Chondrocyte (in vitro differentiated cells): ENCODE data around the gene SPAM1. TPM values are rescaled to one million over a fixed set of nuclear protein-coding genes. Genes with fewer than 3 reads are reported as not detected.

Experiments
- DNase-seq: peaks from one replicate; pipeline ENCODE4 v3.0.0; 2021; ENCODE audit warnings: mixed read lengths, low spot score
- H3K27ac Mint-ChIP-seq: one replicate; pipeline ENCODE4 v1.8.0; 2021; ENCODE audit warnings: mild to moderate bottlenecking, moderate library complexity, mixed read lengths; ENCODE audit not compliant: unreplicated experiment
- H3K27me3 Mint-ChIP-seq: 2 replicates; pipeline ENCODE4 v1.8.0; 2021; ENCODE audit warnings: low read depth, mixed read lengths
- H3K36me3 Mint-ChIP-seq: 2 replicates; pipeline ENCODE4 v1.8.0; 2021; ENCODE audit warnings: low read depth, mixed read lengths
- H3K4me1 Mint-ChIP-seq: 2 replicates; pipeline ENCODE4 v1.8.0; 2021; ENCODE audit warnings: low read depth, mild to moderate bottlenecking, mixed read lengths
- H3K4me3 Mint-ChIP-seq: one replicate; pipeline ENCODE4 v1.8.0; 2021; ENCODE audit warnings: mild to moderate bottlenecking, moderate library complexity, mixed read lengths; ENCODE audit not compliant: unreplicated experiment
- H3K9me3 Mint-ChIP-seq: 2 replicates; pipeline ENCODE4 v1.8.0; 2021; ENCODE audit warnings: low read depth, mixed read lengths
- total RNA-seq: library from RNA; stranded (reverse); gene quantifications from 3 replicates; pipeline ENCODE4 v1.2.1, GENCODE V29; 2021
- TF ChIP-seq, protein P1 (sequence below): fragments of 200-600 bp; sonication (generic); IDR thresholded peaks from 2 replicates; pipeline ENCODE4 v1.5.0; 2021; ENCODE audit warnings: antibody characterized with exemption, mild to moderate bottlenecking, moderate library complexity

SPAM1 gene
- total RNA-seq, 1 donor from 2014 or later: not detected

DNA sequence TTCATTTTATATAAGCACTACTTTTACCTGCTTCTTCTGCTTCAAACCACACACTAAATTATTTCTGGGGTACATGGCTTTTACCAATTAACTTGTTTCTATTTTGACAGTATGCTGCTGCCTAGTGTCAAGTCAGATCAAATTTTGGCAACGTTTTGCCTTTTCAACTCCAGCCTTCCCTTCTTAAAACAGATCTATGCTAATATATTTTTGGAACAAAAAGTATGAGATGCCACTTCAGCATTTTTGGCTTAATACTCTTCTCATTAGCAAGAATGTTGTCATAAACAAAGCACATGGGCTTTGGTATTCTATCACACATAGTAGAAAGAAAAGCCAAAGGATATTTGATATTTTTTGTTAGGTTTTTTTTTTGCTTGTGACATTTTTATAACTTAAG is 47.8 kb downstream of the SPAM1 start:
- no peaks in the 10 kb centered on the region for H3K36me3 Mint-ChIP-seq
- no peak overlapping the region for H3K4me3 Mint-ChIP-seq
- peaks cover 12% of the 10 kb centered on the region for H3K27me3 Mint-ChIP-seq
- no peaks in the 10 kb centered on the region for H3K4me1 Mint-ChIP-seq
- TF ChIP-seq, protein P1, sequence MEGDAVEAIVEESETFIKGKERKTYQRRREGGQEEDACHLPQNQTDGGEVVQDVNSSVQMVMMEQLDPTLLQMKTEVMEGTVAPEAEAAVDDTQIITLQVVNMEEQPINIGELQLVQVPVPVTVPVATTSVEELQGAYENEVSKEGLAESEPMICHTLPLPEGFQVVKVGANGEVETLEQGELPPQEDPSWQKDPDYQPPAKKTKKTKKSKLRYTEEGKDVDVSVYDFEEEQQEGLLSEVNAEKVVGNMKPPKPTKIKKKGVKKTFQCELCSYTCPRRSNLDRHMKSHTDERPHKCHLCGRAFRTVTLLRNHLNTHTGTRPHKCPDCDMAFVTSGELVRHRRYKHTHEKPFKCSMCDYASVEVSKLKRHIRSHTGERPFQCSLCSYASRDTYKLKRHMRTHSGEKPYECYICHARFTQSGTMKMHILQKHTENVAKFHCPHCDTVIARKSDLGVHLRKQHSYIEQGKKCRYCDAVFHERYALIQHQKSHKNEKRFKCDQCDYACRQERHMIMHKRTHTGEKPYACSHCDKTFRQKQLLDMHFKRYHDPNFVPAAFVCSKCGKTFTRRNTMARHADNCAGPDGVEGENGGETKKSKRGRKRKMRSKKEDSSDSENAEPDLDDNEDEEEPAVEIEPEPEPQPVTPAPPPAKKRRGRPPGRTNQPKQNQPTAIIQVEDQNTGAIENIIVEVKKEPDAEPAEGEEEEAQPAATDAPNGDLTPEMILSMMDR: no peak
- no peak for DNase-seq
- H3K9me3 Mint-ChIP-seq: no peaks in the 10 kb centered on the region
- no peak overlapping the region for H3K27ac Mint-ChIP-seq

DNA sequence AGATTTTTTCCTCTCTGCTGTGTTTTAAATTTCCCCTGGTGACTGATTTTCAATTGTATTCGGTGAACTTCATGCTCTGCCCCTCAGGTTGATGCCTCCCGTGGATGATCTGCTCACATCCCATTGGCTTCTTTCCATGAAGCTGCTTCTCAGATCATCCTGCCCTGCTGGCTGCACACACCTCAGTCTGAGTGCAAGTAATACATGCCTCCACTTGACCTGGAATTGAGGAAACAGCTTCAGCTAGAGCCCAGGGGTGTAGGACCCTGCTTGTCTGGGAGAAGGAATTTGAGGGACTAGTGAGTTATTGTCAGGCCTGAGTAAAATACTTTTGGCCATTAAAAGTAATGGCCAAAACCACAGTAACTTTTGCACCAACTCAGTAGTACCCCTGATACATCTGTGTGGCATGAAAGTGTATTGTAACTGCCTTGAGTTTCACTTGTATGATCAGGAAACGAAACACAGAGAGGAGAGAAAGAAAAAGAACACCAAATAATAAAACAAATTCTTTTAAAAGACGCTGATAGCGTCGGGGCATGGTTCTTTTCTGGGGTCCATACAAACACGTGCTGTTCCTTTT is 49.4 kb downstream of the SPAM1 start:
- no peak overlapping the region for H3K27ac Mint-ChIP-seq
- H3K9me3 Mint-ChIP-seq: no peaks in the 10 kb centered on the region
- H3K36me3 Mint-ChIP-seq: no peaks in the 10 kb centered on the region
- TF ChIP-seq, protein P1: no peak
- no peaks in the 10 kb centered on the region for H3K4me1 Mint-ChIP-seq
- no peak for DNase-seq
- peaks cover 12% of the 10 kb centered on the region for H3K27me3 Mint-ChIP-seq
- H3K4me3 Mint-ChIP-seq: no peak overlapping the region

DNA sequence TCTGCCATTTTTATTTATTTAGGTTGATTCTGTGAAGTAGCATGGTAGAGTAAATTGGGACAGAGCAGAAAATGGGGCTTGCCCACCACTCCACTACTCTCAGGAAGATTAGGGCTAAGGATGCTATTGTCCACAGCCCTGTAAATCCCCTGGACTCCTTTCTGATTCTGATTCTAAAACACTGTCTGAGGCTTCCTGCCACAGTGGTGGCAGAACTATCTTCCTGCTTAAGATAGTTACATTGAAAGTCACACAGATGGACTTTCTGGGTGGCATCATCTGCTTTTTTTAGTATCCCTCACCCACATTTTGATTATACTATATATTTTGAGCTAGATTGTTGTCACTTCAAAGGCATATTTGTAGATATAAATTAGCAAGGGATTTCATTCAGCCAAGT is 50.0 kb downstream of the SPAM1 start:
- DNase-seq: no peak
- no peaks in the 10 kb centered on the region for H3K9me3 Mint-ChIP-seq
- H3K4me1 Mint-ChIP-seq: no peaks in the 10 kb centered on the region
- H3K4me3 Mint-ChIP-seq: no peak overlapping the region
- TF ChIP-seq, protein P1: no peak
- H3K36me3 Mint-ChIP-seq: no peaks in the 10 kb centered on the region
- H3K27me3 Mint-ChIP-seq: peaks cover 12% of the 10 kb centered on the region
- H3K27ac Mint-ChIP-seq: no peak overlapping the region

DNA sequence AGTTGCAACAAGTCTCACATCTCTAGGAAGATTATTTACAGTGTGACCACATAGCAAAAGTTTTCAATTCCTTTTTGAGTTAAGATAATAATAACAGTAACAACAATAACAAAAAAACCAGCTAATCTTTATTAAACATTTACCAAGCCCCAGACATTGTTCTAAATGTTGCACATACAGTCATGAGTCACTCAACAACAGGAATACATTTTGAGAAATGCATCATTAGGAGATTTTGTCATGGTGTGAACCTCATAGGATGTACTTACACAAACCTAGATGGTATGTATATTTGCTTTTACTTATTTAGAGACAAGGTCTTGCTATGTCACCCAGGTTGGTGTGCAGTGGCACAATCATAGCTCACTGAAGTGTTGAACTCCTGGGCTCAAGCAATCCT is 52.0 kb downstream of the SPAM1 start:
- H3K36me3 Mint-ChIP-seq: no peaks in the 10 kb centered on the region
- H3K4me3 Mint-ChIP-seq: no peak overlapping the region
- DNase-seq: no peak
- H3K27ac Mint-ChIP-seq: no peak overlapping the region
- TF ChIP-seq, protein P1: no peak
- peaks cover 1% of the 10 kb centered on the region for H3K9me3 Mint-ChIP-seq
- H3K27me3 Mint-ChIP-seq: peaks cover 13% of the 10 kb centered on the region
- H3K4me1 Mint-ChIP-seq: no peaks in the 10 kb centered on the region

DNA sequence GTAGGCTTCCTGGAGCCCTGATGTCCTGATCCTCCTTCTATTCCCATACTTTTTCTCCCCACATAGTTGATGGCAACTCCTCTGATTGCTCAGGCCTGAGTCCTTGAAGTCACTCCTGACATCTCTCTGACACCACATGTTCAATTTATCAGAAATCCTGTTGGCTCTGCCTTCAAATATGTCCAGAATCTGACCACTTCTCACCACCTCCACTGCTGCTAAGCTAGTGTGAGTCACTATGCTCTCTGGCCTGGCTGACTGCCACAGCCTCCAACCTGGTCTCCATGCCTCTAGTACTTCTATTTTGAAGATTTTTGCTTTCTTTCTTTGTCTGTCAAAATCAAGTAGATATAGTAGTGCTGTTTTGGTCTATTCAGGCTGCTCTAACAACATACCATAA is 54.8 kb downstream of the SPAM1 start:
- TF ChIP-seq, protein P1: no peak
- Mint-ChIP-seq H3K36me3 (peaks cover 2% of the 10 kb centered on the region), H3K27ac (no peak overlapping the region), H3K4me3 (no peak overlapping the region), H3K9me3 (peaks cover 4% of the 10 kb centered on the region), H3K27me3 (peaks cover 14% of the 10 kb centered on the region), H3K4me1 (no peaks in the 10 kb centered on the region)
- no peak for DNase-seq
